Mucosa of rectum (tissue), 2 donors: ENCODE measurements around the gene FYB1.

Experiments used
- H3K27ac ChIP-seq, 2 donors: one replicate each; pipeline ENCODE4 v1.7.0; 2013; ENCODE audit warnings: inconsistent platforms in 2 of 2, low read depth in 2 of 2, low read length in 2 of 2
- H3K27me3 ChIP-seq, 2 donors: one replicate each; pipeline ENCODE4 v1.7.0; 2013; ENCODE audit warnings: low read length in 2 of 2; ENCODE audit not compliant: control insufficient read depth in 2 of 2, insufficient read depth in 2 of 2
- H3K36me3 ChIP-seq, 2 donors: one replicate each; pipeline ENCODE4 v1.7.0; 2013; ENCODE audit warnings: low read length in 2 of 2; ENCODE audit not compliant: control insufficient read depth in 2 of 2, insufficient read depth in 2 of 2
- H3K4me1 ChIP-seq, 2 donors: one replicate each; pipeline ENCODE4 v1.7.0; 2013; ENCODE audit warnings: low read length in 2 of 2, mild to moderate bottlenecking in 1 of 2; ENCODE audit not compliant: control insufficient read depth in 2 of 2, insufficient read depth in 2 of 2
- H3K4me3 ChIP-seq, 2 donors: one replicate each; pipeline ENCODE4 v1.7.0; 2013; ENCODE audit warnings: low read length in 2 of 2
- H3K9ac ChIP-seq, 2 donors: one replicate each; pipeline ENCODE4 v1.7.0; 2013; ENCODE audit warnings: low read length in 2 of 2, low read depth in 1 of 2, mild to moderate bottlenecking in 1 of 2
- H3K9me3 ChIP-seq, 2 donors: one replicate each; pipeline ENCODE4 v1.7.0; 2013; ENCODE audit warnings: low read length in 2 of 2; ENCODE audit not compliant: control insufficient read depth in 2 of 2
- donor health status: healthy.
- donor health status: Normal muscosa, but diverticular disease.

FYB1 gene

GRCh38 chr5:39115644-39116343, 103.6 kb downstream of the FYB1 start:
- Histone ChIP-seq H3K4me1 (no peaks in the 10 kb centered on the region), H3K4me3 (no peak overlapping the region), H3K9ac (no peak overlapping the region)

DNA sequence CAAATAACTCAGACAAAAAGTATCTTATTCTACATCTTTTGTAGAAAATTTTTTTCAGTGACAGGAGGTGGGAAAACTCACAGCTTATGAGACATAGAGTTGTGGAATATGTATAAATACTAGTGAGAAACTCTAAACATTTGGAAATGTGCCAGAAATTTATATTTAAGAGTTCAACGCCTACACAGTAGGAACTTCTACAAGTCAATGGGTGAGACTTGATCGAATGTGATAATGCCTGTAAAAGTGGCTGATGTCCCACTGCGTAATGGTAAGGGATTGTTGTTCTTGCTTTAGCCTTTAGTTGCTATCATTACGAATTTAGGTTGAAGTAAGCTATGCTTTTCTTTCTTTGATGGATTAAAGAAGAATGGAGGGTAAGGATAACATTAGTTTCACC, 105.2 kb downstream of the FYB1 start:
- no peak overlapping the region for H3K27ac ChIP-seq
- no peaks in the 10 kb centered on the region for H3K27me3 ChIP-seq
- no peak overlapping the region for H3K9ac ChIP-seq
- H3K36me3 ChIP-seq, result no peaks in the 10 kb centered on the region
- no peak overlapping the region for H3K4me3 ChIP-seq
- no peaks in the 10 kb centered on the region for H3K4me1 ChIP-seq
- no peaks in the 10 kb centered on the region for H3K9me3 ChIP-seq

More at GRCh38 chr5:39115644-39116343, 103.6 kb downstream of the FYB1 start:
- H3K9me3 ChIP-seq, result no peaks in the 10 kb centered on the region
- no peak overlapping the region for H3K27ac ChIP-seq
- H3K36me3 ChIP-seq, result no peaks in the 10 kb centered on the region
- H3K27me3 ChIP-seq, result no peaks in the 10 kb centered on the region

DNA sequence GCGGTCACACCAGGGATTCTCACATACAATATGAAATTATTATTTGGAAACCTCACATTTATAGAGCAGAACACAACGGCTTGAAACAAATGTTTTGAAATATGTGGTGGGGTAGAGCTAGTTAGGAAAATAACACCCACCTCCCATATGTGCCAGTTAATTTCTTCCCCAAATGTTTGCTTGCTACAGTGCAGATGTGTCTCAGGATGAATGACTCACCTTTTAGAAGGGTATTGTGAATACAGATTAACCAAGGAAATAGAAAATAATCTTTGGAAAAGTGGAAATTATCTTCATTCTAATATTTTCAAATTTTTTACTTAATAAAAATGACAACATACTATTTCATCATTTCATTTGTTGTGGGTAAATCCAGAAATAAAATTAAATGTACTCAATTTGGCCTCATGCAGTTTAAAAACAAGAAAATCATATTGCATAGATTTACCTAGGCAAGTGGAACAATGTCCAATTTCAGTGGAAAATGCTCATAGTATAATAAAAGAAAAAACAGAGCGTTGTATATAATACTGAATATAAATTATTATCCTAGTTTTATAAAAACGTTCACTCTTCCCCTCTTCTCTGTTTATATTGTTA, 105.9 kb downstream of the FYB1 start:
- Histone ChIP-seq H3K27ac (no peak overlapping the region), H3K4me3 (no peak overlapping the region), H3K4me1 (no peaks in the 10 kb centered on the region), H3K27me3 (no peaks in the 10 kb centered on the region), H3K9me3 (no peaks in the 10 kb centered on the region), H3K36me3 (no peaks in the 10 kb centered on the region), H3K9ac (no peak overlapping the region)

- no peaks in the 10 kb centered on the region for H3K4me1 ChIP-seq
- no peak overlapping the region for H3K9ac ChIP-seq
- no peaks in the 10 kb centered on the region for H3K27me3 ChIP-seq
- no peaks in the 10 kb centered on the region for H3K9me3 ChIP-seq
- H3K4me3 ChIP-seq, result no peak overlapping the region
- H3K36me3 ChIP-seq, result no peaks in the 10 kb centered on the region
- H3K27ac ChIP-seq, result no peak overlapping the region
These were observed 109.8 kb downstream of the FYB1 start for GRCh38 chr5:39109606-39110005.

DNA sequence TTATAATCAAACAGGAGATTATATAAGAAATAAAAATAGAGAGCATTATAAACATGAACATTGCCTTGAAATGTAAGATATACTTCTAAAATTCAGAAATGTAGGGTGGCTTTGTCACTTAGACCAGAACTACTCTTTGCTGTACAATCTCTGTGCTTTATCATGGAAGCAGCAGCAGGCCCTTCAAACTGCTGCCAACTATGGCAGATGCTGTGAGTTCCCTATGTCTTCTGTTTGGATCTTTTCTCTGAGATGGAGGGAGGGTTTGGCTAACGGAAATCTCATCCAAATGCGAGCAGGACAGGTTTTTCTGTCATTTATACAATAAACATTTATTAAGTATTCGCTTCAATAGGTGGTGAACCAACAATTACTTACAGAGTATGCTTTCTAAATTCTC, 110.4 kb downstream of the FYB1 start:
- H3K27me3 ChIP-seq, result no peaks in the 10 kb centered on the region
- H3K27ac ChIP-seq, result no peak overlapping the region
- no peak overlapping the region for H3K4me3 ChIP-seq
- H3K4me1 ChIP-seq, result no peaks in the 10 kb centered on the region
- H3K36me3 ChIP-seq, result no peaks in the 10 kb centered on the region
- H3K9me3 ChIP-seq, result no peaks in the 10 kb centered on the region
- H3K9ac ChIP-seq, result no peak overlapping the region

GRCh38 chr5:39107350-39107749, 112.0 kb downstream of the FYB1 start:
- H3K4me1 ChIP-seq, result no peaks in the 10 kb centered on the region
- H3K27ac ChIP-seq, result no peak overlapping the region
- H3K9me3 ChIP-seq, result no peaks in the 10 kb centered on the region
- no peaks in the 10 kb centered on the region for H3K27me3 ChIP-seq
- H3K9ac ChIP-seq, result no peak overlapping the region
- no peaks in the 10 kb centered on the region for H3K36me3 ChIP-seq
- H3K4me3 ChIP-seq, result no peak overlapping the region

GRCh38 chr5:39106322-39106721, 113.0 kb downstream of the FYB1 start:
- Histone ChIP-seq H3K9ac (no peak overlapping the region), H3K27me3 (no peaks in the 10 kb centered on the region), H3K4me1 (no peaks in the 10 kb centered on the region), H3K4me3 (no peak overlapping the region), H3K9me3 (no peaks in the 10 kb centered on the region), H3K36me3 (no peaks in the 10 kb centered on the region), H3K27ac (no peak overlapping the region)

DNA sequence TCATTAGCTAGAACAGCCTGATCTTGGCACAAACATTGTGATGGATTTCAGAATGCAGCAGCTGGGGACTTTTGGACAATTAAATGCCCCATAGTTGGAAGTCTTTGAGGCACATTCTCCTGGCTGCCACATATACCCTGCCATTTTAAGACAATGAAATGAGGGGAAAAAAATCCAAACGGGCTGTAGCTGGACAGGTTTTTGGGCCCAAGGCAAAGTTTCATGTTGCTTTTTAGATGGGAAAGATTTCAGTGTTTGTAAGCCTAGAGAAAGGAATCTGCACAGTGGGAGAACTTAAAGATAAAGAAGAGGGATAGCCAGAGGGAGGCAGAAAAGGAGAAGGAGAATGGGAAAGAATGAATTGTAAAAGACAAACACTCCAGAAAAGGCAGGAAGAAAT, 115.1 kb downstream of the FYB1 start:
- no peak overlapping the region for H3K27ac ChIP-seq
- no peaks in the 10 kb centered on the region for H3K9me3 ChIP-seq
- no peaks in the 10 kb centered on the region for H3K4me1 ChIP-seq
- H3K4me3 ChIP-seq, result no peak overlapping the region
- H3K9ac ChIP-seq, result no peak overlapping the region
- no peaks in the 10 kb centered on the region for H3K36me3 ChIP-seq
- no peaks in the 10 kb centered on the region for H3K27me3 ChIP-seq

DNA sequence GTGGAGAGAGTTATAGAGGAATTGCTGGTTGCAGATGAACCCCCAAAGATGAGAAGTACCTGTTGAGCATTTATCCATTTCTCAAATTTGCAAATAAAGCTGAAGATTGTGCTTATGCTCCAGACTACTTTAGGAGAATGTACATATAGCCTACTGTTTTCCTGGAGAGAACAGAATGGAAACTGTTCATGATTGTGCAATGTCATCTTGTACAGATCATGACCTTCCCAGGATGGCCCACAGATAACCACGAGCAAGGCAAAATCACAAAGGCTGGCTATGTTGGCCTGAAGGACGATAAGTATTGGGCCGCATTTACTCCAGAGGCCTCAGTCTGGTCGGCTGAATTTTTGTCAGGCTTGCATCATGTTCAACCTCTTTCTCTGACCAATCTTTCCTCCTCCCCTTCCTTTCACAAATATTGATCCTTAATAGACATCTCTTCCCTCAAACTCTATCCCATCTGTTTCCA, 116.6 kb downstream of the FYB1 start:
- Histone ChIP-seq H3K4me3 (no peak overlapping the region), H3K27ac (no peak overlapping the region), H3K27me3 (no peaks in the 10 kb centered on the region), H3K4me1 (no peaks in the 10 kb centered on the region), H3K9ac (no peak overlapping the region), H3K36me3 (no peaks in the 10 kb centered on the region), H3K9me3 (no peaks in the 10 kb centered on the region)

DNA sequence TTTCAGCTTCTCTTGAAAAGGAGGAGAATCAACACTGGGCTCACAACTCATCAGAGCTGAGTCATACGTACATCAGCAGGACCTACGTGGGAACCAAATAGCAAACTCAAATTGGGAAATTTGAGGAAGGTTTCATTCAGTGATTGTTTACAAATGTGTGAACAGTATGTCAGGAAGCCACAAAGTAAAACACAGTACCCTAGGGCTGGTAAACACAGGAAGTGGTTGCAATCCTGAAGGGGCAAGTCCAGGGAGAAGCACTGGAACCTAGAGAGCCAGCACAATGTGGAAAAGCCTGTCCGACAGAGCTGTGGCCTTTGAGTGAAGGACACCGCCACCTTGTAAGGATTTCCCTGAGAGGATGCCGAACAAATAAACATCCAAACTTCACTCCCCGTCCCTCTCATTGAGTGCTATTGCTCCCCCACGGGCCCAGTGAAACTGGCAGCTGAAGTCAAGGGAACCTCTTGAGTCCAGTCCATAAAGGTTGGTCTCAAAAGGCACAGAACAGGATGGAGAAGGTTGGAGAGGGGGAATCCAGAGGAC, 118.4 kb downstream of the FYB1 start:
- H3K9me3 ChIP-seq, result no peaks in the 10 kb centered on the region
- H3K9ac ChIP-seq, result no peak overlapping the region
- no peaks in the 10 kb centered on the region for H3K36me3 ChIP-seq
- no peak overlapping the region for H3K27ac ChIP-seq
- no peaks in the 10 kb centered on the region for H3K4me1 ChIP-seq
- H3K27me3 ChIP-seq, result no peaks in the 10 kb centered on the region
- no peak overlapping the region for H3K4me3 ChIP-seq
